ENCODE results near the gene GMDS.

The GMDS gene

GRCh38 chr6:2218866-2219265, 26.5 kb downstream of the GMDS start:
- no peak overlapping the region for H3K4me2 ChIP-seq (ENCODE audit: low read length)
- TF ChIP-seq EZH2phosphoT487 (IDR thresholded peaks at IDR 0.05; ENCODE audit: low read depth) (no peak), CTCF (IDR thresholded peaks at IDR 0.05; ENCODE audit: low read depth, low read length) (no peak)
- peaks cover 6% of the 10 kb centered on the region for H3K4me1 ChIP-seq (ENCODE audit: low read length)
- H3K36me3 ChIP-seq (replicated peaks; ENCODE audit: low read depth, low read length), result no peaks in the 10 kb centered on the region
- no peak overlapping the region for H3K27ac ChIP-seq (ENCODE audit: low read length)
- H3K9ac ChIP-seq (ENCODE audit: low read length), result no peak overlapping the region
- no peak overlapping the region for H2AFZ ChIP-seq (ENCODE audit: low read depth, low read length)
- no peaks in the 10 kb centered on the region for H3K9me3 ChIP-seq (ENCODE audit: insufficient read depth, low read length)
- H3K27me3 ChIP-seq (ENCODE audit: low read depth, low read length), result no peaks in the 10 kb centered on the region
- H3K4me3 ChIP-seq (ENCODE audit: low read length), result no peak overlapping the region
- H3K79me2 ChIP-seq (ENCODE audit: low read length), result peaks cover 4% of the 10 kb centered on the region
- no peaks in the 10 kb centered on the region for H4K20me1 ChIP-seq (ENCODE audit: insufficient read depth, low read length)

GRCh38 chr6:2216794-2217383, 28.5 kb downstream of the GMDS start:
- Histone ChIP-seq H2AFZ (ENCODE audit: low read depth, low read length) (no peak overlapping the region), H3K27ac (ENCODE audit: low read length) (no peak overlapping the region), H3K4me1 (ENCODE audit: low read length) (peaks cover under 1% of the 10 kb centered on the region; the same call in 1 of the 2 replicates), H3K9ac (ENCODE audit: low read length) (no peak overlapping the region), H3K9me3 (ENCODE audit: insufficient read depth, low read length) (no peaks in the 10 kb centered on the region), H3K4me2 (ENCODE audit: low read length) (no peak overlapping the region), H3K36me3 (replicated peaks; ENCODE audit: low read depth, low read length) (no peaks in the 10 kb centered on the region), H3K27me3 (ENCODE audit: low read depth, low read length) (no peaks in the 10 kb centered on the region), H3K79me2 (ENCODE audit: low read length) (peaks cover 4% of the 10 kb centered on the region), H3K4me3 (ENCODE audit: low read length) (no peak overlapping the region), H4K20me1 (ENCODE audit: insufficient read depth, low read length) (no peaks in the 10 kb centered on the region)
- no peak for TF ChIP-seq EZH2phosphoT487 (IDR thresholded peaks at IDR 0.05; ENCODE audit: low read depth)
- TF ChIP-seq CTCF (IDR thresholded peaks at IDR 0.05; ENCODE audit: low read depth, low read length), result no peak

- Histone ChIP-seq H3K79me2 (ENCODE audit: low read length) (no peaks in the 10 kb centered on the region), H2AFZ (ENCODE audit: low read depth, low read length) (no peak overlapping the region), H3K27me3 (ENCODE audit: low read depth, low read length) (no peaks in the 10 kb centered on the region), H4K20me1 (ENCODE audit: insufficient read depth, low read length) (no peaks in the 10 kb centered on the region), H3K27ac (ENCODE audit: low read length) (no peak overlapping the region), H3K9me3 (ENCODE audit: insufficient read depth, low read length) (no peaks in the 10 kb centered on the region), H3K4me2 (ENCODE audit: low read length) (no peak overlapping the region), H3K4me3 (ENCODE audit: low read length) (no peak overlapping the region), H3K4me1 (ENCODE audit: low read length) (no peaks in the 10 kb centered on the region), H3K9ac (ENCODE audit: low read length) (no peak overlapping the region), H3K36me3 (replicated peaks; ENCODE audit: low read depth, low read length) (no peaks in the 10 kb centered on the region)
- TF ChIP-seq CTCF (IDR thresholded peaks at IDR 0.05; ENCODE audit: low read depth, low read length) (no peak), EZH2phosphoT487 (IDR thresholded peaks at IDR 0.05; ENCODE audit: low read depth) (no peak)
Observed at GRCh38 chr6:2215342-2215741, 30.1 kb downstream of the GMDS start.

GRCh38 chr6:2213086-2213485, 32.3 kb downstream of the GMDS start:
- Histone ChIP-seq H3K27ac (ENCODE audit: low read length) (no peak overlapping the region), H3K4me3 (ENCODE audit: low read length) (no peak overlapping the region), H3K9ac (ENCODE audit: low read length) (no peak overlapping the region), H3K79me2 (ENCODE audit: low read length) (no peaks in the 10 kb centered on the region), H3K9me3 (ENCODE audit: insufficient read depth, low read length) (no peaks in the 10 kb centered on the region), H2AFZ (ENCODE audit: low read depth, low read length) (no peak overlapping the region), H4K20me1 (ENCODE audit: insufficient read depth, low read length) (no peaks in the 10 kb centered on the region), H3K4me1 (ENCODE audit: low read length) (no peaks in the 10 kb centered on the region), H3K27me3 (ENCODE audit: low read depth, low read length) (no peaks in the 10 kb centered on the region), H3K36me3 (replicated peaks; ENCODE audit: low read depth, low read length) (no peaks in the 10 kb centered on the region), H3K4me2 (ENCODE audit: low read length) (no peak overlapping the region)
- TF ChIP-seq CTCF (IDR thresholded peaks at IDR 0.05; ENCODE audit: low read depth, low read length), result no peak
- TF ChIP-seq EZH2phosphoT487 (IDR thresholded peaks at IDR 0.05; ENCODE audit: low read depth), result no peak

Measured in OCI-LY3 (cell line).